Measurements from ENCODE around the gene PPIAL4G. TPM values are rescaled to one million over a fixed set of nuclear protein-coding genes. Genes with fewer than 3 reads are reported as not detected.

The PPIAL4G gene
- total RNA-seq, 1 experiment from 2014 or later, result not detected

DNA sequence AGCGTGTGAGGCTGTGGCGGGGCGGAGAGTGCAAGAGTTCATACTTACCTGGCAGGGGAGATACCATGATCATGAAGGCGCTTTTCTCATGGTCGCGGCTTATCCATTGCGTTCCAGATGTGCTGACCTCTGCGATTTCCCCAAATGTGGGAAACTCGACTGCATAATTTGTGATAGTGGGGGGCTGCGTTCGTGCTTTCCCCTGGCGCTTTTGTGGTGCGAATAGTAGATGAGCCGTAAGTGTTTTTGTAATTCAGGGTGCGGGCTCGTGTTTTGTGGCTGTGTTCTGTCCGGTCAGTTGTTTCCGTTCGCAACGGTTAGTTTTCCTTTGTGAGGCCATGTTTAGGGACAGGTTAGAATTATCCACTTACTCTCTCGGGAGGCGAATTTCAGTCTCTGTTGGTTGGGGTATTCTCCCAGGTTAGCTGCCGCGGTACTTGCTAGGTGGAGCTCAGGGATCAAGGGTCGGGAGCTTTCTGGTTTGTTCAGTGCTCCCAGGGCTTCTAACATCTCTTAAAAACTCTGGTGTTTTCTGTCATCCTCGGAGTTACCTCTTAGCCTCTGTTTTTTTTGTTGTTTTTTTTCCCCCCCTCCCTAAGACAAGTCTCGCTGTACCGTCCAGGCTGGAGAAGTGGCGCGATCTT is 39.6 kb upstream of the PPIAL4G start (continued):
- TF ChIP-seq, protein P1, sequence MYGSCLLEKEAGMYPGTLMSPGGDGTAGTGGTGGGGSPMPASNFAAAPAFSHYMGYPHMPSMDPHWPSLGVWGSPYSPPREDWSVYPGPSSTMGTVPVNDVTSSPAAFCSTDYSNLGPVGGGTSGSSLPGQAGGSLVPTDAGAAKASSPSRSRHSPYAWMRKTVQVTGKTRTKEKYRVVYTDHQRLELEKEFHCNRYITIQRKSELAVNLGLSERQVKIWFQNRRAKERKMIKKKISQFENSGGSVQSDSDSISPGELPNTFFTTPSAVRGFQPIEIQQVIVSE (CRISPR knock-in tag; IDR thresholded peaks at IDR 0.05; ENCODE audit: borderline replicate concordance), result peak; percentile 99
- TF ChIP-seq, protein P2, sequence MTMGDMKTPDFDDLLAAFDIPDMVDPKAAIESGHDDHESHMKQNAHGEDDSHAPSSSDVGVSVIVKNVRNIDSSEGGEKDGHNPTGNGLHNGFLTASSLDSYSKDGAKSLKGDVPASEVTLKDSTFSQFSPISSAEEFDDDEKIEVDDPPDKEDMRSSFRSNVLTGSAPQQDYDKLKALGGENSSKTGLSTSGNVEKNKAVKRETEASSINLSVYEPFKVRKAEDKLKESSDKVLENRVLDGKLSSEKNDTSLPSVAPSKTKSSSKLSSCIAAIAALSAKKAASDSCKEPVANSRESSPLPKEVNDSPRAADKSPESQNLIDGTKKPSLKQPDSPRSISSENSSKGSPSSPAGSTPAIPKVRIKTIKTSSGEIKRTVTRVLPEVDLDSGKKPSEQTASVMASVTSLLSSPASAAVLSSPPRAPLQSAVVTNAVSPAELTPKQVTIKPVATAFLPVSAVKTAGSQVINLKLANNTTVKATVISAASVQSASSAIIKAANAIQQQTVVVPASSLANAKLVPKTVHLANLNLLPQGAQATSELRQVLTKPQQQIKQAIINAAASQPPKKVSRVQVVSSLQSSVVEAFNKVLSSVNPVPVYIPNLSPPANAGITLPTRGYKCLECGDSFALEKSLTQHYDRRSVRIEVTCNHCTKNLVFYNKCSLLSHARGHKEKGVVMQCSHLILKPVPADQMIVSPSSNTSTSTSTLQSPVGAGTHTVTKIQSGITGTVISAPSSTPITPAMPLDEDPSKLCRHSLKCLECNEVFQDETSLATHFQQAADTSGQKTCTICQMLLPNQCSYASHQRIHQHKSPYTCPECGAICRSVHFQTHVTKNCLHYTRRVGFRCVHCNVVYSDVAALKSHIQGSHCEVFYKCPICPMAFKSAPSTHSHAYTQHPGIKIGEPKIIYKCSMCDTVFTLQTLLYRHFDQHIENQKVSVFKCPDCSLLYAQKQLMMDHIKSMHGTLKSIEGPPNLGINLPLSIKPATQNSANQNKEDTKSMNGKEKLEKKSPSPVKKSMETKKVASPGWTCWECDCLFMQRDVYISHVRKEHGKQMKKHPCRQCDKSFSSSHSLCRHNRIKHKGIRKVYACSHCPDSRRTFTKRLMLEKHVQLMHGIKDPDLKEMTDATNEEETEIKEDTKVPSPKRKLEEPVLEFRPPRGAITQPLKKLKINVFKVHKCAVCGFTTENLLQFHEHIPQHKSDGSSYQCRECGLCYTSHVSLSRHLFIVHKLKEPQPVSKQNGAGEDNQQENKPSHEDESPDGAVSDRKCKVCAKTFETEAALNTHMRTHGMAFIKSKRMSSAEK (CRISPR knock-in tag; IDR thresholded peaks at IDR 0.05; ENCODE audit: borderline replicate concordance), result peak; percentile 100
- TF ChIP-seq NR1H2 (CRISPR knock-in tag; IDR thresholded peaks at IDR 0.05) (peak; percentile 75; the same call in 1 of the 2 replicates), SMAD4 (CRISPR knock-in tag; IDR thresholded peaks at IDR 0.05) (peak; percentile 96), TCF7 (CRISPR knock-in tag; IDR thresholded peaks at IDR 0.05; ENCODE audit: low read depth) (peak; percentile 59; the same call in 1 of the 2 replicates), ETV6 (CRISPR knock-in tag; IDR thresholded peaks at IDR 0.05) (peak; percentile 98), EMX1 (CRISPR knock-in tag; IDR thresholded peaks at IDR 0.05) (peak; percentile 99), SOX15 (CRISPR knock-in tag; IDR thresholded peaks at IDR 0.05) (peak; percentile 99), ZBTB21 (CRISPR knock-in tag; IDR thresholded peaks at IDR 0.05; ENCODE audit: borderline replicate concordance) (peak; percentile 85; the same call in 1 of the 2 replicates), CREM (CRISPR knock-in tag; IDR thresholded peaks at IDR 0.05) (peak; percentile 80), ZNF317 (CRISPR knock-in tag; IDR thresholded peaks at IDR 0.05; ENCODE audit: borderline replicate concordance, low read depth) (0 out of 2 replicates have a peak, but pooled peaks have one; percentile 41), HMGA2 (CRISPR knock-in tag; IDR thresholded peaks at IDR 0.05) (peak; percentile 55), FOXK1 (CRISPR knock-in tag; IDR thresholded peaks at IDR 0.05) (peak; percentile 85), ELF4 (CRISPR knock-in tag; IDR thresholded peaks at IDR 0.05; ENCODE audit: low read depth) (peak; percentile 94; the same call in 1 of the 2 replicates), OVOL2 (CRISPR knock-in tag; IDR thresholded peaks at IDR 0.05; ENCODE audit: borderline replicate concordance) (peak; percentile 100), TP53 (CRISPR knock-in tag; IDR thresholded peaks at IDR 0.05) (peak; percentile 94), JUN (CRISPR knock-in tag; IDR thresholded peaks at IDR 0.05) (peak; percentile 98), TEAD4 (CRISPR knock-in tag; IDR thresholded peaks at IDR 0.05) (peak; percentile 92), RORB (CRISPR knock-in tag; IDR thresholded peaks at IDR 0.05) (peak; percentile 98)
- TF ChIP-seq, protein P3, sequence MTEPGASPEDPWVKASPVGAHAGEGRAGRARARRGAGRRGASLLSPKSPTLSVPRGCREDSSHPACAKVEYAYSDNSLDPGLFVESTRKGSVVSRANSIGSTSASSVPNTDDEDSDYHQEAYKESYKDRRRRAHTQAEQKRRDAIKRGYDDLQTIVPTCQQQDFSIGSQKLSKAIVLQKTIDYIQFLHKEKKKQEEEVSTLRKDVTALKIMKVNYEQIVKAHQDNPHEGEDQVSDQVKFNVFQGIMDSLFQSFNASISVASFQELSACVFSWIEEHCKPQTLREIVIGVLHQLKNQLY (CRISPR knock-in tag; IDR thresholded peaks at IDR 0.05), result peak; percentile 87; the same call in 1 of the 2 replicates
- TF ChIP-seq, protein P4, sequence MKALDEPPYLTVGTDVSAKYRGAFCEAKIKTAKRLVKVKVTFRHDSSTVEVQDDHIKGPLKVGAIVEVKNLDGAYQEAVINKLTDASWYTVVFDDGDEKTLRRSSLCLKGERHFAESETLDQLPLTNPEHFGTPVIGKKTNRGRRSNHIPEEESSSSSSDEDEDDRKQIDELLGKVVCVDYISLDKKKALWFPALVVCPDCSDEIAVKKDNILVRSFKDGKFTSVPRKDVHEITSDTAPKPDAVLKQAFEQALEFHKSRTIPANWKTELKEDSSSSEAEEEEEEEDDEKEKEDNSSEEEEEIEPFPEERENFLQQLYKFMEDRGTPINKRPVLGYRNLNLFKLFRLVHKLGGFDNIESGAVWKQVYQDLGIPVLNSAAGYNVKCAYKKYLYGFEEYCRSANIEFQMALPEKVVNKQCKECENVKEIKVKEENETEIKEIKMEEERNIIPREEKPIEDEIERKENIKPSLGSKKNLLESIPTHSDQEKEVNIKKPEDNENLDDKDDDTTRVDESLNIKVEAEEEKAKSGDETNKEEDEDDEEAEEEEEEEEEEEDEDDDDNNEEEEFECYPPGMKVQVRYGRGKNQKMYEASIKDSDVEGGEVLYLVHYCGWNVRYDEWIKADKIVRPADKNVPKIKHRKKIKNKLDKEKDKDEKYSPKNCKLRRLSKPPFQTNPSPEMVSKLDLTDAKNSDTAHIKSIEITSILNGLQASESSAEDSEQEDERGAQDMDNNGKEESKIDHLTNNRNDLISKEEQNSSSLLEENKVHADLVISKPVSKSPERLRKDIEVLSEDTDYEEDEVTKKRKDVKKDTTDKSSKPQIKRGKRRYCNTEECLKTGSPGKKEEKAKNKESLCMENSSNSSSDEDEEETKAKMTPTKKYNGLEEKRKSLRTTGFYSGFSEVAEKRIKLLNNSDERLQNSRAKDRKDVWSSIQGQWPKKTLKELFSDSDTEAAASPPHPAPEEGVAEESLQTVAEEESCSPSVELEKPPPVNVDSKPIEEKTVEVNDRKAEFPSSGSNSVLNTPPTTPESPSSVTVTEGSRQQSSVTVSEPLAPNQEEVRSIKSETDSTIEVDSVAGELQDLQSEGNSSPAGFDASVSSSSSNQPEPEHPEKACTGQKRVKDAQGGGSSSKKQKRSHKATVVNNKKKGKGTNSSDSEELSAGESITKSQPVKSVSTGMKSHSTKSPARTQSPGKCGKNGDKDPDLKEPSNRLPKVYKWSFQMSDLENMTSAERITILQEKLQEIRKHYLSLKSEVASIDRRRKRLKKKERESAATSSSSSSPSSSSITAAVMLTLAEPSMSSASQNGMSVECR (CRISPR knock-in tag; IDR thresholded peaks at IDR 0.05; ENCODE audit: borderline replicate concordance), result peak; percentile 96
- TF ChIP-seq, protein P5, sequence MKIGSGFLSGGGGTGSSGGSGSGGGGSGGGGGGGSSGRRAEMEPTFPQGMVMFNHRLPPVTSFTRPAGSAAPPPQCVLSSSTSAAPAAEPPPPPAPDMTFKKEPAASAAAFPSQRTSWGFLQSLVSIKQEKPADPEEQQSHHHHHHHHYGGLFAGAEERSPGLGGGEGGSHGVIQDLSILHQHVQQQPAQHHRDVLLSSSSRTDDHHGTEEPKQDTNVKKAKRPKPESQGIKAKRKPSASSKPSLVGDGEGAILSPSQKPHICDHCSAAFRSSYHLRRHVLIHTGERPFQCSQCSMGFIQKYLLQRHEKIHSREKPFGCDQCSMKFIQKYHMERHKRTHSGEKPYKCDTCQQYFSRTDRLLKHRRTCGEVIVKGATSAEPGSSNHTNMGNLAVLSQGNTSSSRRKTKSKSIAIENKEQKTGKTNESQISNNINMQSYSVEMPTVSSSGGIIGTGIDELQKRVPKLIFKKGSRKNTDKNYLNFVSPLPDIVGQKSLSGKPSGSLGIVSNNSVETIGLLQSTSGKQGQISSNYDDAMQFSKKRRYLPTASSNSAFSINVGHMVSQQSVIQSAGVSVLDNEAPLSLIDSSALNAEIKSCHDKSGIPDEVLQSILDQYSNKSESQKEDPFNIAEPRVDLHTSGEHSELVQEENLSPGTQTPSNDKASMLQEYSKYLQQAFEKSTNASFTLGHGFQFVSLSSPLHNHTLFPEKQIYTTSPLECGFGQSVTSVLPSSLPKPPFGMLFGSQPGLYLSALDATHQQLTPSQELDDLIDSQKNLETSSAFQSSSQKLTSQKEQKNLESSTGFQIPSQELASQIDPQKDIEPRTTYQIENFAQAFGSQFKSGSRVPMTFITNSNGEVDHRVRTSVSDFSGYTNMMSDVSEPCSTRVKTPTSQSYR (CRISPR knock-in tag; IDR thresholded peaks at IDR 0.05), result peak; percentile 94
- TF ChIP-seq, protein P6, sequence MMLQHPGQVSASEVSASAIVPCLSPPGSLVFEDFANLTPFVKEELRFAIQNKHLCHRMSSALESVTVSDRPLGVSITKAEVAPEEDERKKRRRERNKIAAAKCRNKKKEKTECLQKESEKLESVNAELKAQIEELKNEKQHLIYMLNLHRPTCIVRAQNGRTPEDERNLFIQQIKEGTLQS (CRISPR knock-in tag; conservative IDR thresholded peaks at IDR 0.05), result peak; percentile 64; the same call in 1 of the 2 replicates
- TF ChIP-seq, protein P7, sequence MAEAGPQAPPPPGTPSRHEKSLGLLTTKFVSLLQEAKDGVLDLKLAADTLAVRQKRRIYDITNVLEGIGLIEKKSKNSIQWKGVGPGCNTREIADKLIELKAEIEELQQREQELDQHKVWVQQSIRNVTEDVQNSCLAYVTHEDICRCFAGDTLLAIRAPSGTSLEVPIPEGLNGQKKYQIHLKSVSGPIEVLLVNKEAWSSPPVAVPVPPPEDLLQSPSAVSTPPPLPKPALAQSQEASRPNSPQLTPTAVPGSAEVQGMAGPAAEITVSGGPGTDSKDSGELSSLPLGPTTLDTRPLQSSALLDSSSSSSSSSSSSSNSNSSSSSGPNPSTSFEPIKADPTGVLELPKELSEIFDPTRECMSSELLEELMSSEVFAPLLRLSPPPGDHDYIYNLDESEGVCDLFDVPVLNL (CRISPR knock-in tag; IDR thresholded peaks at IDR 0.05; ENCODE audit: borderline replicate concordance, low read depth), result peak; percentile 85

Measured in WTC11 (cell line).